DMS153 treated with DMSO at 0.1 percent for 48 hours (cell line): Measurements from ENCODE around the gene ARHGAP12.
"Not testable (repeated sequence)": the region's sequence is repeated elsewhere in the genome, so short reads cannot be mapped to it uniquely, and the experiment has no call there.

Experiments
- DNase-seq: peaks from one replicate; lab custom pipeline; 2025; ENCODE audit not compliant: unreplicated experiment; lab: John Stamatoyannopoulos, UW

ARHGAP12 gene

GRCh38 chr10:31771331-31771831 is 157.2 kb downstream of the ARHGAP12 start:
- DNase-seq: no peak

DNA sequence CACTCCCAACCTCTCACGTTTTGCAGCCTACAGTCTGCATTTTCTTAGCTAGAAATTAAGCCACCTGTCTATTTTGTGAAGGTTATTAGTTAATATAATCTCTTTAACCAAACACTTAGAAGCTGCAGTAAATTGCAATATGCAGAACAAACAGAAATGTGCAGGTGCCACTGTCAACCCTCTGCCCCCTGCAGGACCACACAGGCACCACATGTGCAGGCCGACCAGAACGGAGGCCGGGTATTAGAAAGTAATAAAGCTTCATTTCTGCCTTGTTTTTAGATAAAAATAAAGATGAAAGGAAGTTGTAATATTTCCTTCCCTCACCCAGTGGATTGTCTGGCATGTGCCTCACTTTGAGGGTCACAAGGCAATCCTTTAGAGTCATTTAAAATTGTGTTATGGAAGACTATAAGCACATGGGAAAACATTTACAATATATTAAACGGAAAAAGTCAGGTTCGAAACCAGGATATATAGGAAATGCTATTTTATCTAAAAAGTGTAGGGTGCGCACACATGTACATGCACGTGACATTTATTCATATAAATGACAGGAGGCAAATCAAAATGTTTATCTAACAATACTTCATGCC is 158.2 kb downstream of the ARHGAP12 start:
- DNase-seq: no peak

DNA sequence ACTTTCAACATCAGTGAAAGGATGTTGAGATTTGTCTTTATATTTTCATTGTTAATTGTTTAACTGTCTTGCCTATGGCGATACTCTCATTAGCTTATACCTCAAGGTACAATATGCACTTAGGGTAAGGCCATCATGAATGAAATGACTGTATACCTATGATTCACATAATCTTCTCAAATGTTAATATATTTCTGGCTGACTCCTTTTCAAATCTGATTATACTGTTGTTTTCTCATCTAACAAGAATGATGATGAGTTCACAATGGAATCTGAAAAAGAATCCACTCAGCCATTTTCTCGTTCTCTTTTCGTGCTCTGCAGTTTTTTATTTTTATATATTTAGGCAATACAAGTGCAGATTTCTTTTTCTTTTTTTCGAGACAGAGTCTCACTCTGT is 159.1 kb downstream of the ARHGAP12 start:
- DNase-seq: no peak

DNA sequence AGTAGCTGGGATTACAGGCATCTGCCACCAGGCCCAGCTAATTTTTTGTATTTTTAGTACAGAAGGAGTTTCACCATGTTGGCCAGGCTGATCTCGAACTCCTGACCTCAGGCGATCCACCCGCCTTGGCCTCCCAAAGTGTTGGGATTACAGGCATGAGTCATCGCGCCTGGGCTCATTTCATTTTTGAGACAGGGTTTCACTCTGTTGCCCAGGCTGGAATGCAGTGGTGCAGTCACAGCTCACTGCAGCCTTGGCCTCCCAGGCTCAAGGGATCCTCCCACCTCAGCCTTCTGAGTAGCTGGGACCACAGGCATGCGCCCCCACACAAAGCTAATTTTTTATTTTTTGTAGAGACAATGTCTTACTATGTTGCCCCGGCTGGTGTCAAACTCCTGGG is 159.7 kb downstream of the ARHGAP12 start:
- DNase-seq: not testable (repeated sequence)

GRCh38 chr10:31768467-31768866 is 160.2 kb downstream of the ARHGAP12 start:
- DNase-seq: no peak

GRCh38 chr10:31765541-31765940 is 163.1 kb downstream of the ARHGAP12 start:
- no peak for DNase-seq

DNA sequence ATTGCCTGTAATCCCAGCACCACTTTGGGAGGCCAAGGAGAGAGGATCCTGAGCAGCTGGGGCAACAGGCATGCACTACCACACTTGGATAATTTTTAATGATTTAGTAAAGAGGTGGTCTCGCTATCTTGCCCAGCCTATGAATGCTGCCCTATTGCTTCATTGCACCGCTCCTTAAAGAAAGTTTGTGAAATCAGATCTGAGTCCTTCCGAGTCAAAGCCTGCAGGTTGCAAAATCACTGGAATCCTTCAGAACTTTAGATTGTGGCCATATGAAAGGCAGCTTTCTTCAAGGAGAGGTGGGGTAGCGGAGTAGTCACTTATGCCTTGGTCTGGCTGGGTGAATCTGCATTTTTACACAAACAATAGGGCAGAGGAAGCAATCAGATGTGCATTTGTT is 166.3 kb downstream of the ARHGAP12 start:
- no peak for DNase-seq

DNA sequence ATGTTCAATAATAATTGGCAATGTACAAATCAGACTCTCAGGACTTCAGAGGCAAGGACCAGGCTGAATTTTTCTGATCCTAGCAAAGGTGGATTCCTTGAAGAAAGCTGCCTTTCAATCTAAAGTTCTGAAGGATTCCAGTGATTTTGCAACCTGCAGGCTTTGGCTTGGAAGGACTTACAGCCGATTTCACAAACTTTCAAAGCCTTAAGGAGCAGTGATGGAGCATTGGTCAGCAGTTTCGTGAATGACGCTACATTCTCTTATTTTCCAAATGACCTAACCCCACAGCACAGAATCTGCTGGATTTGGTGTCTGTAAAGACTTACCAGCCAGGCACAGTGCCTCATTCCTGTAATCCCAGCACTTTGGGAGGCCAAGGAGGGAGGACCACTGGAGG is 167.5 kb downstream of the ARHGAP12 start:
- no peak for DNase-seq

- no peak for DNase-seq
These were observed 168.0 kb downstream of the ARHGAP12 start for GRCh38 chr10:31760674-31761081.

DNA sequence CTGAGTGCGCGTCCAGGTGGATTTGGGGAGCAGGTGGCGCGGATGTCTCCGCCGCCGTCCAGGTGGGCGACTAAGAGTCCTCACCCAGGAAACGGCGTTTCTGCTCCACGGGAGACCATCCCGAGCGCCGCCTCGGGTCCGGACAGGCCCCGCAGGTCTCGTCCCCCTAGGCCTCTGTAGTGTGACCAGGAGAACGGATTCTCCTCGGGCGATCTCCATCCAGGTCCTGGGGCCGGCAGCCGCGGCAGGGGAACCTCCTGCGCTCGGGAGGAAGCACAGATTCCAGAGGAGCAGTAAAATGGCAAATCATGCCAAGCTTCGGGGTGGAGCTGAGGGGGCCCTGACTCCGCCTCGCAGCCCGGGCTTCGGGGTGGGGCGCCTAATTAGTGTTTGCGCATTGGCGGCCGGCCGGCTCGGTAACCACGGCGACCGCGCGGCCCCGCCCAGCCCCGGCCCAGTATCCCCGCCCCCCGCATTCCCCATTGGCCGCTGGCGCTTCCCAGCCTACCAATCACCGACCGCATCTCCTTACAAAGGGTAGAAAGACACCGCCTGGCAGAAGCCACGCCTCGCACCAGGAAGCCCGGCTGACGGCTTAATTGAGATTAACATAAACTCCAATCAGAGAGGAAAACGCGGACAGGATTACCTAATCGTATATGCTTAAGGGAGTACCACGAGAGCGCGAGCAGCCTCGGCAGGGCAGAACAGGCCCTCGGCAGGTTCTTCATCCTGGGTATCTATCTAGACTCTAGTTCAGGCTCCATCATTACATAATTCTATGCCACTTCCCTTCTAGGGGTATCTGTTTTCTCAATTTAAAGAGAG is 168.6 kb downstream of the ARHGAP12 start:
- DNase-seq: peak; percentile 82

GRCh38 chr10:31759124-31759798 is 169.4 kb downstream of the ARHGAP12 start:
- no peak for DNase-seq

DNA sequence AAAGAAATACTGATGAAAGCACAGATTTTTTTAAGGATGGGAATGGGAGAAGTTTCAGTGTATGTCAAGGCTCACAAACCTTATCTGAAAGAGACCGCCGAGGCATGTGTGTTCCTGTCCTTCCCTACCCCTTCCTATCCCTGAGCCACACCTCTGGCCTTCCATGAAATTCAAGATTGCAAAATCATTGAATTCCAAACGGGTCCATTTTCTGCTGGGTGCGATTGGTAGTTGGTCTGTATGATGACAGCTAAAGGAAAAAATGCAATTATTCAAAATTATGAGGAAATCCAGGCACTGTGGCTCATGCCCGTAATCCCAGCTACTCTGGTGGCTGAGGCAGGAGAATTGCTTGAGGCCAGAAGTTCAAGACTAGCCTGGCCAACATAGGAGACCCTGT is 170.1 kb downstream of the ARHGAP12 start:
- no peak for DNase-seq

DNA sequence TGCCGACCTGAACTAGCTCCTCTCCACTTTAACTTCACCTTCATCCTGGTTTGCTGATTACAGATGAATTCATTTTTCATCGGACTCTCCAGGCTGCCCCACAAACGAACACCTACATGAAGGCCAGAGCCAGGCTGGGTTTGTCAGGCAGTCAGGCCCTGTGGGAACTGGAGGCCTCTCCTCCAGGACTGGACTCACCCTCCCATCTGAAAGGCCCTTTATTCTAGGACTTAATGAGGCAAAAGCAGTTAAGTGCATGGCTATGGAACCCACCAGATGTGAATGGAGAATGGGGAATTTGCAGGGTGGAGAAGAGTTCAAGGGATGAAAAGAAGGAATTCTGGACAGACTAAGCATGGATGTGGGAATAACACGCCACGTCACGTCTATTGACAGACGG is 170.8 kb downstream of the ARHGAP12 start:
- no peak for DNase-seq

DNA sequence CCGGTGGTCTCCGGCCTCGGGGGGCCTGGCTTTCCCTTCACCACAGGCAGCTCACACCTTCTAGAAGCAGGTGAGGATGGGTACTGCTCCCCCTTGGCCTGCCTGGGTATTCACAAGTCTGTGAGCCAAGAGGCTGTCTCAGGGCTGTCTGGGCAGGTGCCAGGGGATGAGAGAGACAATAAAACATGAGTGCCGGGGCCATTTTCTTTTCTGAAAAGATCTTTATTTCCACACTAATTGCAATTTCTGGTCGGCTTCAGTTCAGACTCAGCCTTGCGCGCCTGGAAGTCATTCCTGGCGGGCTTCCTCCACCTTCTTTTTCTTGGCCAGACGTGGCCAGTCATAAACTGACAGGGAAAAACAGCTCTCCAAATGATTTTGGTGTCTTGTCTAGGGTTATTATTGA is 171.2 kb downstream of the ARHGAP12 start:
- DNase-seq: no peak

- no peak for DNase-seq
These were observed 171.9 kb downstream of the ARHGAP12 start for GRCh38 chr10:31756729-31757110.

DNA sequence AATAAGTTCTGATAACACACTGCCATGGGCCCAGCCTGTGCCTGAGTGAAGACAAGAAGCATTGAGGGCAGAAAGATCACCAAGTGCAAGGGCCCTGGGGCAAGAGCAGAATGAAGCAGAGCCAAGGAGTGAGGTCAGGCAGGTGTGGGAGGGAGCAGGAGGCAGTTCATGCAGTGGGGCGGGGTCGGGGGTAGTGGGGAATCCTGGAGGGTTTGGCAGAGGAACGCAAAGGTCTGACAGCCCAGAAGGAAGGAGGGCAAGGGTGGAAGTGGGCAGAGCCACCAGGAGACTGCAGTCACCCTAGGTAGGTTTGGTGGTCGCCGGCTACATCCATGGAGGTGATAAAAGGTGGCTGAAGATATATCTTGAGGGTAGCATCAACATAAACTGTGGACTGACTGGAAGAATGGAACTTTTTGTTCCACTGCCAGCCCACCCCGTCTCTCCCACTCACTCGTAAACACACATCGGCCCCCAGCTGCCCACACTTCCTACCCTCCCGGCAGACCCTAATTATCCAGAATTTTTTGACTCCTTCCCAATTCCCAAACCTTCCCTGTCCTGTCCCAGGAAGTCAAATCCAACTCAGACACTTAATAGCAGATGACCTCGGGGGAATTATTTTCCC is 172.4 kb downstream of the ARHGAP12 start:
- no peak for DNase-seq
